ENCODE results near the gene TMEM40.

The TMEM40 gene

DNA sequence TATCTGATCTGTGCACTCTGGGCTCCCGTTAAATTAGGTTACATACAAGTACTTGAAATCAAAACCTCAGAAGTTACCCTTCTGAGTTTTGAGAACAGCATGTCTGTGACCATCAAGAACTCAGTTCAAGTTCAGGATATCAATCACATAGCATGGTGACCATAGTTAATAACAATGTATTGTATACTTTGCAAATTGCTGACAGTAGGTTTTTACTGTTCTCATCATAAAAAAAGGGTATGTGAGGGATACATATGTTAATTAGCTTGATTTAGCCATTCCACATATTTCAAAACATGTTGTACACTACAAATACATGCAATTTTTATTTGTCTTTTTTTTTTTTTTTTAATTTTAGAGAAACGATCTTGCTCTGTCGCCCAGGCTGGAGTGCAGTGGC is 25.5 kb downstream of the TMEM40 start:
- TF ChIP-seq, protein P1, sequence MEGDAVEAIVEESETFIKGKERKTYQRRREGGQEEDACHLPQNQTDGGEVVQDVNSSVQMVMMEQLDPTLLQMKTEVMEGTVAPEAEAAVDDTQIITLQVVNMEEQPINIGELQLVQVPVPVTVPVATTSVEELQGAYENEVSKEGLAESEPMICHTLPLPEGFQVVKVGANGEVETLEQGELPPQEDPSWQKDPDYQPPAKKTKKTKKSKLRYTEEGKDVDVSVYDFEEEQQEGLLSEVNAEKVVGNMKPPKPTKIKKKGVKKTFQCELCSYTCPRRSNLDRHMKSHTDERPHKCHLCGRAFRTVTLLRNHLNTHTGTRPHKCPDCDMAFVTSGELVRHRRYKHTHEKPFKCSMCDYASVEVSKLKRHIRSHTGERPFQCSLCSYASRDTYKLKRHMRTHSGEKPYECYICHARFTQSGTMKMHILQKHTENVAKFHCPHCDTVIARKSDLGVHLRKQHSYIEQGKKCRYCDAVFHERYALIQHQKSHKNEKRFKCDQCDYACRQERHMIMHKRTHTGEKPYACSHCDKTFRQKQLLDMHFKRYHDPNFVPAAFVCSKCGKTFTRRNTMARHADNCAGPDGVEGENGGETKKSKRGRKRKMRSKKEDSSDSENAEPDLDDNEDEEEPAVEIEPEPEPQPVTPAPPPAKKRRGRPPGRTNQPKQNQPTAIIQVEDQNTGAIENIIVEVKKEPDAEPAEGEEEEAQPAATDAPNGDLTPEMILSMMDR (IDR thresholded peaks at IDR 0.05; ENCODE audit: low read depth, low read length): no peak
- TF ChIP-seq, protein P2, sequence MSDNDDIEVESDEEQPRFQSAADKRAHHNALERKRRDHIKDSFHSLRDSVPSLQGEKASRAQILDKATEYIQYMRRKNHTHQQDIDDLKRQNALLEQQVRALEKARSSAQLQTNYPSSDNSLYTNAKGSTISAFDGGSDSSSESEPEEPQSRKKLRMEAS (IDR thresholded peaks at IDR 0.05; ENCODE audit: low read depth, low read length): no peak
- TF ChIP-seq POLR2A (IDR thresholded peaks at IDR 0.05; ENCODE audit: extremely low read depth, insufficient read length) (no peak), MYC (IDR thresholded peaks at IDR 0.05; ENCODE audit: low read depth, low read length) (no peak)
- H3K4me3 ChIP-seq (ENCODE audit: low read depth, low read length): no peak overlapping the region
- no peak for DNase-seq (ENCODE audit: low read depth)

DNA sequence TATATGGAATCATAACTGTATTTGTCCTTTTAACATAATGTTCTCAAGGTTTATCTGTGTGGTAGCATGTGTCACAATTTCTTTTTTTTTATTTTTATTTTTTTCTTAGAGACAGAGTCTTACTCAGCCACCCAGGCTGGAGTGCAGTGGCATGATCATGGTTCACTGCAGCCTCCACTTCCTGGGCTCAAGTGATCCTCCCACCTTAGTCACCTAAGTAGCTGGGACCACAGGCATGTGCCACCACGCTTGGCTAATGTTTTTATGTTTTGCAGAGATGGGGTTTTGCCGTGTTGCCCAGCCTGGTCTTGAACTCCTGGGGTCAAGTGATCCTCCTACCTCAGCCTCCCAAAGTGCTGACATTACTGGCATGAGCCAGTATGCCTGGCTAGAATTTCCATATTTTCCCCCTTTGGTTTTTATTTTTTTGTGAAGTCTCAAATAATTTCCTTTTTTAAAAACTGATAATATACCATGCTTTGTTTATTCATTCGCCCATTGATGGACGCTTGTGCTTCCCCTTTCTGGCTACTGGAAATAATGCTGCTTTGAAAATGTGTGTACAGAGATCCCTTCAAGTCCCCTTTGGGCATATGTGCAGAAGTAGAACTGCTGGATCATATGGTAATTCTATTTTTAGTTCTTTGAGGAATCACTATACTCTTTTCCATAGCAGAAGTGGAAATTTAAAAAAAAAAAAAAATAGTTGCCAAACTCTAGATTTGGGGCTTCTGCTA is 28.4 kb downstream of the TMEM40 start:
- TF ChIP-seq, protein P2 (IDR thresholded peaks at IDR 0.05; ENCODE audit: low read depth, low read length): no peak
- TF ChIP-seq, protein P1 (IDR thresholded peaks at IDR 0.05; ENCODE audit: low read depth, low read length): no peak
- TF ChIP-seq POLR2A (IDR thresholded peaks at IDR 0.05; ENCODE audit: extremely low read depth, insufficient read length): no peak
- no peak for TF ChIP-seq MYC (IDR thresholded peaks at IDR 0.05; ENCODE audit: low read depth, low read length)
- H3K4me3 ChIP-seq (ENCODE audit: low read depth, low read length): no peak overlapping the region
- no peak for DNase-seq (ENCODE audit: low read depth)

DNA sequence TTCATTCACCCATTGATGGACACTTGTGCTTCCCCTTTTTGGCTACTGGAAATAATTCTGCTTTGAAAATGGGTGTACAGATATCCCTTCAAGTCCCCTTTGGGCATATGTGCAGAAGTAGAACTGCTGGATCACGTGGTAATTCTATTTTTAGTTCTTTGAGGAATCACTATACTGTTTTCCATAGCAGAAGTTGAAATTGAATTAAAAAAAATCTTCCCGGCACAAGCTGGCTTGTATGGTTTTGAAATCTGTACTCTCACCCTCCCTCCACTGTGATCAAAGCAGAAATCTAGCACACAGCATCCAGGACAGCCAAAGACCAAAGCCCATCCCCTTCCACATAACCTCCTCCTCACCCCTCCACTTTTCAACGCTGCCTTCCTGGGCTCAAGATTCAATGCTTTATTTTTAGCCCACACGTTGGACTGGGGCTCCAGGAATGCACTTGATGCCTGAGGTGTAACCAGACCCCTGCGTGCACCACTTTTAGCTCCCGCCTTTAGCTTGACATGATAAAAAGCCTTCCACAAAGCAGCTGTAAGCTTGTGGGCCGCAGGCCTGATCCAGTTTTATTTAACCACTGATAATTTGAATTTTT is 29.9 kb downstream of the TMEM40 start:
- TF ChIP-seq MYC (IDR thresholded peaks at IDR 0.05; ENCODE audit: low read depth, low read length) (no peak), POLR2A (IDR thresholded peaks at IDR 0.05; ENCODE audit: extremely low read depth, insufficient read length) (no peak)
- TF ChIP-seq, protein P1 (IDR thresholded peaks at IDR 0.05; ENCODE audit: low read depth, low read length): no peak
- TF ChIP-seq, protein P2 (IDR thresholded peaks at IDR 0.05; ENCODE audit: low read depth, low read length): no peak
- no peak for DNase-seq (ENCODE audit: low read depth)
- no peak overlapping the region for H3K4me3 ChIP-seq (ENCODE audit: low read depth, low read length)

DNA sequence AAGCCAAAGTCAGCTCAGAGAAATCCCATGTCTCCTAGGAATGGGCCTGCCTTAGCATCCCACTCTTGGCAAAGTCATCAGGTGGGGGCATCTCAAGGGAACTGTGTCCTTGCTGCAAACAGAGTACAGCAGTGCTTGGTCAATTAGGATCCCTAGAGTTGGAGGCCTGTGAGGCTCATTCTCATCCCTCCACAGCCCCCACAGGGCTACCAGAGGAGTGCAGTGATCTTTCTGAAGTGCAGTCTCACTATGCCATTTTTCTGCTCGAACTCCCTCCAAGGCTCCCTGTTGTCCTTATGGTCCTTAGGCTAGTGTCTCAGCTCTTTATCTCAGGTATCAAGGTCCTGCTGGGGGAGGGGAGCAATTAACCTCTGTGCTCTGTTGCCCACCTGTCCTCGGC is 31.1 kb downstream of the TMEM40 start:
- TF ChIP-seq, protein P1 (IDR thresholded peaks at IDR 0.05; ENCODE audit: low read depth, low read length): no peak
- TF ChIP-seq, protein P2 (IDR thresholded peaks at IDR 0.05; ENCODE audit: low read depth, low read length): no peak
- TF ChIP-seq POLR2A (IDR thresholded peaks at IDR 0.05; ENCODE audit: extremely low read depth, insufficient read length) (no peak), MYC (IDR thresholded peaks at IDR 0.05; ENCODE audit: low read depth, low read length) (no peak)
- H3K4me3 ChIP-seq (ENCODE audit: low read depth, low read length): no peak overlapping the region
- no peak for DNase-seq (ENCODE audit: low read depth)

DNA sequence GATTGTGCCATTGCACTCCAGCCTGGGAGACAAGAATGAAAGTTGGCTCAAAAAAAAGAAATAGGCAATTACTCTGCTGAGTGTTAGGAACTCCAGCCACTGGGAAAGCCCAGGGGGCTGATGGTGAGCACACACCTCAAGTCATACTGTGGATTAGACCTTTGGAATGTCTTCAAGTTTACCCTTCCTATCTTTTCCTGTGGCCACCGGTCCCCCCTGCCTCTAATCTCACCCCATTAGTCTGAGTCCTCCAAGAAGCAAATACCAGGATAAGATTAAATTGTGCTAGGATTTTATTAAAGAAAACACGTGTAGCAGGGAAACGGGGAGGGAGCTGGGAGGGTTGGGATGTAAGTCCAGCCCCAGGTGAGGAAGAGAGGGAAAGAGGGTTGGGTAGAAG is 31.6 kb downstream of the TMEM40 start:
- no peak for DNase-seq (ENCODE audit: low read depth)
- H3K4me3 ChIP-seq (ENCODE audit: low read depth, low read length): no peak overlapping the region
- TF ChIP-seq, protein P1 (IDR thresholded peaks at IDR 0.05; ENCODE audit: low read depth, low read length): no peak
- TF ChIP-seq, protein P2 (IDR thresholded peaks at IDR 0.05; ENCODE audit: low read depth, low read length): no peak
- TF ChIP-seq MYC (IDR thresholded peaks at IDR 0.05; ENCODE audit: low read depth, low read length): no peak
- TF ChIP-seq POLR2A (IDR thresholded peaks at IDR 0.05; ENCODE audit: extremely low read depth, insufficient read length): no peak

Data from NB4 (cell line).